Endothelial cell of umbilical vein (primary cell): ENCODE results near the gene SMC5.

Source experiments
- EZH2 ChIP-seq: IDR thresholded peaks from 2 replicates; pipeline ENCODE4 v1.6.1; 2012; ENCODE audit warnings: borderline replicate concordance, low read depth, mild to moderate bottlenecking, moderate library complexity, low read length, inconsistent platforms; ENCODE audit not compliant: severe bottlenecking
- FOS ChIP-seq: IDR thresholded peaks from 2 replicates; pipeline ENCODE4 v1.6.1; 2011; ENCODE audit warnings: mild to moderate bottlenecking, low read length, moderate library complexity, borderline replicate concordance; ENCODE audit not compliant: insufficient read depth
- GATA2 ChIP-seq: IDR thresholded peaks from 2 replicates; pipeline ENCODE4 v1.7.0; 2011; ENCODE audit warnings: low read depth, mild to moderate bottlenecking, moderate library complexity, mixed read lengths, low read length; ENCODE audit not compliant: insufficient read length, insufficient read depth
- JUN ChIP-seq: IDR thresholded peaks from 2 replicates; pipeline ENCODE4 v1.6.1; 2011; ENCODE audit warnings: borderline replicate concordance, low read depth; ENCODE audit not compliant: insufficient read length, insufficient read depth
- MYC ChIP-seq: IDR thresholded peaks from one replicate; pipeline ENCODE4 v1.6.1; 2011; ENCODE audit warnings: mild to moderate bottlenecking, low read depth, low read length
- POLR2A ChIP-seq: IDR thresholded peaks from 2 replicates; pipeline ENCODE4 v1.6.1; 2012; ENCODE audit warnings: low read depth, mild to moderate bottlenecking, control low read depth, low read length
- POLR2AphosphoS5 ChIP-seq: IDR thresholded peaks from 2 replicates; pipeline ENCODE4 v1.6.1; 2012; ENCODE audit warnings: low read depth, mild to moderate bottlenecking, control low read depth, low read length, moderate library complexity; ENCODE audit not compliant: insufficient read depth
- TF ChIP-seq, protein P1 (sequence below): IDR thresholded peaks from 2 replicates; pipeline ENCODE4 v1.6.1; 2011; ENCODE audit not compliant: insufficient read depth, insufficient read length
- TF ChIP-seq, protein P2 (sequence below), 2 donors: IDR thresholded peaks; 1 replicate in 1 of 2; 2 replicates in 1 of 2; pipeline ENCODE4 v1.5.1; 2011; ENCODE audit warnings: low read length in 2 of 2, mild to moderate bottlenecking in 2 of 2, moderate library complexity in 2 of 2, control low read depth in 1 of 2, inconsistent platforms in 1 of 2, low read depth in 1 of 2; ENCODE audit not compliant: insufficient read depth in 1 of 2; ENCODE audit errors: extremely low read depth in 1 of 2

DNA sequence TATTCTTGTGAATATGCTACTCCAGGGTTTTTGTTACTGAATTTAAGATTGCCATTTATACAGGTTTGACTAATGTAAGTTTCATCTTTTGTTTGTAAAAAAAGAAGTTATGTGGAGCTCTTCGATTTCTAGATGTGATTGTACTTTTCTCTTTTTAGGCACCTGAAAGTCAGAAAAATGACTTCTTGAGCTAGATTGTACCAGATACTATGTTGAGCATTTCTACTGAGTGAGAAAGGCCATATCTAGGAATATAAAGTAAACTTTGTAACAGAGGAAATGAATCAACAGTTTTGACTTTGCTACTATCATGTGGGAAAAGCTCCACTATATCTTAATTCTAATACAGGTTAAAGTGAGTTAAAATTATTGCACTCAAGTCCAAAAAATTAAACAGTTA is 25.1 kb downstream of the SMC5 start:
- TF ChIP-seq, protein P1, sequence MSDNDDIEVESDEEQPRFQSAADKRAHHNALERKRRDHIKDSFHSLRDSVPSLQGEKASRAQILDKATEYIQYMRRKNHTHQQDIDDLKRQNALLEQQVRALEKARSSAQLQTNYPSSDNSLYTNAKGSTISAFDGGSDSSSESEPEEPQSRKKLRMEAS = no peak
- TF ChIP-seq EZH2 = no peak
- TF ChIP-seq, protein P2, sequence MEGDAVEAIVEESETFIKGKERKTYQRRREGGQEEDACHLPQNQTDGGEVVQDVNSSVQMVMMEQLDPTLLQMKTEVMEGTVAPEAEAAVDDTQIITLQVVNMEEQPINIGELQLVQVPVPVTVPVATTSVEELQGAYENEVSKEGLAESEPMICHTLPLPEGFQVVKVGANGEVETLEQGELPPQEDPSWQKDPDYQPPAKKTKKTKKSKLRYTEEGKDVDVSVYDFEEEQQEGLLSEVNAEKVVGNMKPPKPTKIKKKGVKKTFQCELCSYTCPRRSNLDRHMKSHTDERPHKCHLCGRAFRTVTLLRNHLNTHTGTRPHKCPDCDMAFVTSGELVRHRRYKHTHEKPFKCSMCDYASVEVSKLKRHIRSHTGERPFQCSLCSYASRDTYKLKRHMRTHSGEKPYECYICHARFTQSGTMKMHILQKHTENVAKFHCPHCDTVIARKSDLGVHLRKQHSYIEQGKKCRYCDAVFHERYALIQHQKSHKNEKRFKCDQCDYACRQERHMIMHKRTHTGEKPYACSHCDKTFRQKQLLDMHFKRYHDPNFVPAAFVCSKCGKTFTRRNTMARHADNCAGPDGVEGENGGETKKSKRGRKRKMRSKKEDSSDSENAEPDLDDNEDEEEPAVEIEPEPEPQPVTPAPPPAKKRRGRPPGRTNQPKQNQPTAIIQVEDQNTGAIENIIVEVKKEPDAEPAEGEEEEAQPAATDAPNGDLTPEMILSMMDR (IDR thresholded peaks at IDR 0.05; ENCODE audit: extremely low read depth in 1 of 2, insufficient read depth in 1 of 2, low read depth in 1 of 2, low read length in 2 of 2) = no peak
- no peak for TF ChIP-seq POLR2A
- no peak for TF ChIP-seq POLR2AphosphoS5
- TF ChIP-seq MYC = no peak
- no peak for TF ChIP-seq JUN
- TF ChIP-seq GATA2 = no peak
- TF ChIP-seq FOS = peak; percentile 5
